SK-N-MC (cell line): Measurements from ENCODE around the gene CGNL1.

Experiments
- DNase-seq: peaks from one replicate; pipeline ENCODE4 v3.0.0-alpha.2; 2011; ENCODE audit warnings: low read depth, low spot score
- H3K27ac ChIP-seq: fragments of 200-600 bp; sonication (generic); 2 replicates; pipeline ENCODE4 v1.5.1; 2016; ENCODE audit warnings: mixed run types
- H3K36me3 ChIP-seq: fragments of 200-600 bp; sonication (generic); 2 replicates; pipeline ENCODE4 v1.6.1; 2017; ENCODE audit warnings: antibody characterized with exemption, low read length, mixed read lengths; ENCODE audit not compliant: insufficient read depth
- H3K4me3 ChIP-seq: fragments of 200-600 bp; sonication (generic); 2 replicates; pipeline ENCODE4 v1.5.1; 2016
- H3K9ac ChIP-seq: fragments of 200-600 bp; sonication (generic); 2 replicates; pipeline ENCODE4 v1.8.0; 2017; ENCODE audit warnings: mixed run types, mixed read lengths; ENCODE audit not compliant: insufficient read length
- H3K9me3 ChIP-seq: fragments of 200-600 bp; sonication (generic); 2 replicates; pipeline ENCODE4 v1.6.1; 2017; ENCODE audit warnings: low read depth, mild to moderate bottlenecking, antibody characterized with exemption, low read length, moderate library complexity, mixed read lengths
- EZH2 ChIP-seq: fragments of 200-600 bp; sonication (generic); IDR thresholded peaks from one replicate; pipeline ENCODE4 v1.6.1; 2017; ENCODE audit warnings: antibody characterized with exemption
- FOXP2 ChIP-seq: optimal IDR thresholded peaks from 2 replicates; pipeline ENCODE3; 2011; ENCODE audit warnings: mild to moderate bottlenecking, moderate library complexity; ENCODE audit not compliant: insufficient read depth; ENCODE audit errors: extremely low read length, control extremely low read depth
- POLR2AphosphoS5 ChIP-seq: IDR thresholded peaks from 2 replicates; pipeline ENCODE4 v1.6.1; 2012; ENCODE audit warnings: mild to moderate bottlenecking, low read depth, low read length, borderline replicate concordance

The CGNL1 gene

DNA sequence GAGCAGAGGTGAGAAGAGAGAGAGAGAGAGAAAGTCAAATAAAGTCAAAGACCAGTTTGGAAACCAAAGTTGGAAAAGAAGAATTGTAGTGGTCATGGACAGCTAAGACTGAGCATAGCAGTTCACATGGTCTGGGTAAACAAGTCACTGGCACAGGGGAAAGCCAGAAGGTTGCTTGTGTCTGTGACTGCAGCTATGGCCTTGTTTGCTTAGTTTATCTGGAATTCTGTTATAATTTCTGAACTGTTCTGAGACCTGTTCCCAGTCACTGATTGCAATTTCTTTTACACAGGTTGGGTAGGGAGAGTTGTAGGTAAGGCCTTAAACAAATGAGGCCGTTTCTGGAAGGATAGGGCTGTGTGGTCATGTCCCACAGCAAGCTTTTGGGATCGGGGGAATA is 172.0 kb downstream of the CGNL1 start:
- no peaks in the 10 kb centered on the region for H3K36me3 ChIP-seq
- H3K27ac ChIP-seq: no peak overlapping the region
- no peaks in the 10 kb centered on the region for H3K9me3 ChIP-seq
- no peak for DNase-seq
- H3K4me3 ChIP-seq: no peak overlapping the region
- TF ChIP-seq POLR2AphosphoS5: no peak
- no peak for TF ChIP-seq EZH2
- TF ChIP-seq FOXP2: no peak
- H3K9ac ChIP-seq: no peak overlapping the region

DNA sequence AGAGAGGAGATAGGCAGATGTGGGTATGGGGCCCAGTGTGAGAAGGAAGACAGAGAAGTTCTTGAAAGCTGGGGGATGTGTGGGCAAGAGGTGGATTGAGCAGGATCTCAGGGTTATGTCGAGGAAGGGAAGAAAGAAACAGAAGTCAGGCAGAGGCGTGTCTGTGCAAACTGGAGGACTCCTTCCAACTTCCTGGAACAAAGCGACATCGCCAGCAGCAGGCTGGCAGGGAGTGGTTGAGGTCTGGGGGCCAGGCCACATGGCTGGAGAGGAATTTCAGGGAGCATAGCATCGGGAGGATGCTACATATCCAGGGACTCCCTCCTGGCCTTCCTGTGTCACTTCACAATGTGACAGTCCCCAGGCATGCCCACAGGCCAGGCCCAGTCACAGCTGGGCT is 172.5 kb downstream of the CGNL1 start:
- no peak overlapping the region for H3K27ac ChIP-seq
- no peak overlapping the region for H3K9ac ChIP-seq
- TF ChIP-seq FOXP2: no peak
- H3K9me3 ChIP-seq: no peaks in the 10 kb centered on the region
- H3K36me3 ChIP-seq: no peaks in the 10 kb centered on the region
- H3K4me3 ChIP-seq: no peak overlapping the region
- no peak for DNase-seq

DNA sequence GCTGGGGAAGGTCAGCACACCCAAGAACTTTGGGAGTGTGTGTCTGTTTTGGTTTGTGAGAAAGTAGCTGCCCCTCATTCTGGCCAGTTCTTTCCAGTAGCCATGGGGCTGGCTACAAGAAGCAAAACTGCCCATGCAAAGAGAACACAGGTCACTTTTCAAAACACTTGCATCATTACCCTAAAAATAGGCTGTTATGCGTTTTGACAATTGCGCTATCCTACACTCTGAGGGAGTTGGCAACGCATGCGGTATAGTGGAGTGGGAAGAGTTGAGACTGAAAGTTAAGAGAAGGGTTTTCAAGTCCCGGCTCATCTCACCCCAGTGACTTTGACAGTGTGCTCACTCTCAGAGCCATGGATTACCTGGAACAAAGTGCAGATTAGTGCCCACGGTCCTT is 173.6 kb downstream of the CGNL1 start:
- no peak for DNase-seq
- Histone ChIP-seq H3K36me3 (no peaks in the 10 kb centered on the region), H3K27ac (no peak overlapping the region), H3K9me3 (no peaks in the 10 kb centered on the region), H3K9ac (no peak overlapping the region), H3K4me3 (no peak overlapping the region)
- TF ChIP-seq EZH2 (no peak), POLR2AphosphoS5 (no peak), FOXP2 (no peak)

DNA sequence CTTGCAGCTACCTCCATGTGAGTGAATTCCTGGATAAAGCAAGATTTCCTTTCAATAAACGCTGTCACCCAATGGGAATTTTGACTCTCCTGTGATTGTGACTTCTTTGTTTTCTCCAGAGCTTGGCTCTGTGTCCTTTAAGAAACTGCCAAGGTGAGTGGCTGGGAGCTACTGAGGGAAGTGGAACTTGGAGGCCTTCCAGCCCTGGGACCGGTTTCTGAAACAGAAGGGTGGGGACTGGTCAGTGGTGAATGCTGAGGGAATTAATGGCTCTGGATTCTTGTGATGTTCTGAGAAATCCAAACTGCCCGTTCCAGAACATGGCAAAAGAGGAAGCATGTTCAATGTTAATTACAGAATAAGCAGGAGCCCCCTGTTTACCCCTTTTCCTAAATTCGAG is 174.3 kb downstream of the CGNL1 start:
- no peak for DNase-seq
- no peaks in the 10 kb centered on the region for H3K9me3 ChIP-seq
- no peak overlapping the region for H3K4me3 ChIP-seq
- H3K9ac ChIP-seq: no peak overlapping the region
- H3K36me3 ChIP-seq: no peaks in the 10 kb centered on the region
- TF ChIP-seq EZH2 (no peak), FOXP2 (no peak), POLR2AphosphoS5 (no peak)
- no peak overlapping the region for H3K27ac ChIP-seq

DNA sequence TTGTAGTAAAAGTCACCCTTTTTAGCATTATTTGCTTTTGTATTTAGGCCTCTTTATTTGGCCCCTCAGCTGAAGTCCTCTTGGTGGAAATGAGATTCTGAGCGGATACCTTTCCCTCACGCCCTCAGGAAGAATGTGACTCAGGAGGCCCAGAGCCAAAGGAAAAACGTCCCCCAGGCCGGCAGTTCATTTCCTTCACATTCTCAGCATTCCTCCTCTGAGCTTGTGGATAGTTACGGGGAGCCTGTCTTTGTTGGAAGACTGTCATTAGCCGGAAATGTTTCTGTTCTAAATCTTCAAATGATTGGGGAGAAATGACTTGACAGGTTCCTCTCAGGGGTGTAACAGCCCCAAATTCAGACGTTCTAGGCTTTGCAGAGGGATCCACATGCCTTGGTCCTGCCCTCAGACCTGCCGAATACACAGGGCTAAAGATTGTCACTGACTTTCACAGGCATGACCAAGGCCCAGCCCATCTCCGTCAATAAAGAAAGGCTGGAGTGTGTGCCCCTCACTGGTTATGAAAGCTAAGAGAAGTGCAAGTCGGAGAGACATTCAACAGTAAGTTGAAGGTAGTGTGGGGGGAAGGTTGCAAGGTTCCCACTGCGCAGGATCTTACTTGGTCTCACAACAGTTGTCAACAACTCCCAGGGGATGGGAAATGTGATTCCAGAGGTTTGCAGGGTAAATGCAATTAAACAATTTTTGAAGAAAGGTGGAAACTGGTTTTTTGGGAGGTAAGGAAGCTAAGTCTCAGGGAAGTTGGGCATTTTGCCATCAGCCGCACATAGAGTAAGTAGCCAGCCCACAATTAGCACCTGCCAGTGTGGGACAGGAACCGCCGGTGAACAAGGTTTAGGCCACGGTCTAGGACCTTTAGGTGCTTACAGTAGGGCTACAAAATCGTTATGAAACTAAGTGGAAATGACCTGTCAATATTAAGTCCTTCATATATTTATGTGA is 175.7 kb downstream of the CGNL1 start:
- H3K27ac ChIP-seq: peak overlapping the region; percentile 76
- no peak for TF ChIP-seq EZH2
- TF ChIP-seq FOXP2: no peak
- no peak for TF ChIP-seq POLR2AphosphoS5

DNA sequence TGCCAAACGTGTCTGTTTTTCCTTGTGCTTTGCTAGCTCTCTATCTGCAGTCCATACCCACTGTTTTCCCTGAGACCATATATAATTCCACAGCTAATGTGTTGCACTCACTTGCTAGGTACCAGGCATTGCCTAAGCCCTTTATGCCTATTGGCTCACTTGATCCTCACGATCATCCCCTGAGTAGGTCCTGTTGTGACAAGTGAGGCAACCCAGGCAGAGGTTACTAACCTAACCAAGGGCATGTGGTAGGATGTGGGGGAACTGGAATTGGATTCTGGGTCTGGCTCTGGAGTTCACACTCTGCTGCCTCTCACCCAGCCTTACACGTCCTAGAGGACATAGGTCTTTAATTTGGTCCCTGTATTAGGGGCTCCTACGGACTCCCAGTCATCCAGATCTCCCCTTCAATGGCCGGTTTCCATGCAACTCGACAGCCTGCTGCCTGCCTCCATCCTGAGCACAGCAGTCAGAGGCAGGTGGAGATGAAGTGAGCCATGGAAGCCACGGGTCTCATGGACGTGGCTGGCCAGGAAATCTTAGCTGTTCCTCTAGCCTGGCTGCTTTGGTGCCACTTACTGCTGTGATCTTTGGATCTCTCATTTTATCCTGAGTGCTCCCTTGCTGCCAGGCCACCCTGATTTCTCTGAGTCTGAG is 176.5 kb downstream of the CGNL1 start:
- Histone ChIP-seq H3K36me3 (no peaks in the 10 kb centered on the region), H3K27ac (no peak overlapping the region), H3K9me3 (no peaks in the 10 kb centered on the region), H3K9ac (no peak overlapping the region), H3K4me3 (no peak overlapping the region)
- TF ChIP-seq POLR2AphosphoS5: no peak
- no peak for TF ChIP-seq EZH2
- no peak for TF ChIP-seq FOXP2
- no peak for DNase-seq

More for the DNA sequence above, 175.7 kb downstream of the CGNL1 start:
- no peak for DNase-seq
- Histone ChIP-seq H3K9me3 (no peaks in the 10 kb centered on the region), H3K36me3 (no peaks in the 10 kb centered on the region), H3K9ac (peak overlapping the region; percentile 40), H3K4me3 (peak overlapping the region; percentile 58)

DNA sequence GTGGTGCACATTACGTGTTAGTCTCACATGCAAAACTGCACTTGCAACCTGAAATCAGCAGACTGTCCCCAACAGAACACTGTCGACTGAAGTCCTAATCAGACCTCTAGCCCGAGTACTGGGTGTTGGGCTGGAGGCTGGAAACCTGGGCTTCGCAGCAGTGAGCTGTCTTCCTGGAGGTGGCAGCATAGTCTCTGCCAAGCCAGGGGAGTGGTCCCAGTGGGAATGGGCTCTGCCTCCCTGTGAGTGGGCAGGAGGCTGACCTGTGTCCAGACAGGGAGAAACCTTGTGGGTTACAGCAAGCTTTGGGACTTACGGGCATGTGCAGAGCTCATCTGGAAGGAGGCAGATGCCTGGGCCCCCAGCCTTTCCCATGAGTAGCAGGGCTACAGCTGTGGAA is 177.2 kb downstream of the CGNL1 start:
- Histone ChIP-seq H3K9ac (no peak overlapping the region), H3K9me3 (no peaks in the 10 kb centered on the region), H3K27ac (no peak overlapping the region), H3K4me3 (no peak overlapping the region), H3K36me3 (no peaks in the 10 kb centered on the region)
- no peak for DNase-seq
- no peak for TF ChIP-seq POLR2AphosphoS5
- TF ChIP-seq EZH2: no peak
- no peak for TF ChIP-seq FOXP2

DNA sequence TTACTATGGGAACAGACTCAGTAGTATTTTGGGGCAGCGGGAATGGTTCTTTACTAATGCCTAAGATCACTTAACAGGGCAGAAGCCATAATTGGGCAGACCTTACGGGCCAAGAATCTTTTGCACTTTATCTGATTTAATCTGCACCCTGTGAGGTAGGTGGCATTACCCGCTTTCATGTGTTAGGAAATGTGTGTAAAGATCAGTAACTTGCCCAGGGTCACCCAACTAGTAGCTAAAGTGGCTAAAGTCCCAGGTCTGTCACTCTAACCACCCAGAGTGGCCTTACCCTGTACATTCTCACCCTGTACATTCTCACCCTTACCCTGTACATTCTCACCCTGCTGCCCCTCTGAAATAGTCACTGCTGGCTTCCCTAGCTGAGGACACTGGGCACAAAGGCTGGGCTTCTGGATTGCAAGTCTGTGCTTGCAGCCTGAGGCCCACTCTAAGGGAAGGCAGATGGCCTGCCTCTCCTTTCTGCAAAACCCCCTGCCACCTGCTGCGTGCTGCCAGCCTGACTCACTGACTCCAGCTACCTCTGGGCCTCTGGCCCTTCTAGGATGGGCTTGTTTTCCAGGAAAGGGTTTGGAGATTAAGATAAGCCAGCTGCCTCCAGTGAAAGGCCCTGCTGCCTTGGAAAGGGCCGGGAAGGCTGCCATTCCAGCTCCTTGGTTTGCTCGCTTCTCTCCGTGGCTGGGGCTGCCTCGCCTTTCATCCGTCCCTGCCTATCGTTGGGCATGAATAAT is 177.9 kb downstream of the CGNL1 start:
- peak overlapping the region; percentile 72 for H3K27ac ChIP-seq

More for the DNA sequence above, 177.9 kb downstream of the CGNL1 start:
- H3K36me3 ChIP-seq: no peaks in the 10 kb centered on the region
- TF ChIP-seq POLR2AphosphoS5 (no peak), EZH2 (no peak), FOXP2 (no peak)
- peak overlapping the region; percentile 7; the same call in 1 of the 2 replicates for H3K4me3 ChIP-seq
- no peak for DNase-seq
- no peaks in the 10 kb centered on the region for H3K9me3 ChIP-seq
- H3K9ac ChIP-seq: peak overlapping the region; percentile 26
